Kidney (tissue), 14 donors: ENCODE results near the gene FERMT1. TPM values are rescaled to one million over a fixed set of nuclear protein-coding genes. Genes with fewer than 3 reads are reported as not detected.
A peak's percentile ranks its signal among the peaks of the same experiment; 100 is the strongest.

Experiments
- DNase-seq, 5 donors: peaks; one replicate each; pipeline ENCODE4 v3.0.0-alpha.2; 2013 to 2020
- FAIRE-seq: peaks from 2 replicates; lab custom pipeline; 2012; peaks lifted over from hg19 to GRCh38; lab: Jason Lieb, UNC
- H3K27ac ChIP-seq, 2 donors: one replicate each; pipeline ENCODE4 v1.7.0; 2013; ENCODE audit warnings: low read depth in 2 of 2, low read length in 2 of 2, inconsistent platforms in 1 of 2
- H3K27me3 ChIP-seq: one replicate; pipeline ENCODE4 v1.7.1; 2013; ENCODE audit warnings: low read length, inconsistent platforms; ENCODE audit not compliant: control insufficient read depth, insufficient read depth
- H3K36me3 ChIP-seq, 3 donors: one replicate each; pipeline versions ENCODE4 v1.7.0 to v1.7.1; 2013; ENCODE audit warnings: low read length in 3 of 3, control low read depth in 1 of 3, inconsistent platforms in 1 of 3; ENCODE audit not compliant: insufficient read depth in 3 of 3, control insufficient read depth in 2 of 3
- H3K4me1 ChIP-seq, 3 donors: one replicate each; pipeline versions ENCODE4 v1.7.0 to v1.7.1; 2013; ENCODE audit warnings: low read length in 3 of 3, inconsistent platforms in 1 of 3, low read depth in 1 of 3; ENCODE audit not compliant: control insufficient read depth in 2 of 3, insufficient read depth in 2 of 3
- H3K4me3 ChIP-seq, 3 donors: one replicate each; pipeline versions ENCODE4 v1.7.0 to v1.8.1; 2013; ENCODE audit warnings: low read length in 3 of 3, control low read depth in 1 of 3, inconsistent platforms in 1 of 3
- H3K9ac ChIP-seq, 3 donors: one replicate each; pipeline versions ENCODE4 v1.7.0 to v1.7.1; 2013; ENCODE audit warnings: low read length in 3 of 3, control low read depth in 1 of 3, inconsistent platforms in 1 of 3
- H3K9me3 ChIP-seq, 3 donors: one replicate each; pipeline versions ENCODE4 v1.7.0 to v1.7.1; 2013; ENCODE audit warnings: low read length in 3 of 3, control low read depth in 1 of 3, inconsistent platforms in 1 of 3; ENCODE audit not compliant: control insufficient read depth in 2 of 3, insufficient read depth in 1 of 3
- CTCF ChIP-seq: IDR thresholded peaks from 3 replicates; pipeline ENCODE4 v1.5.1; 2012; ENCODE audit warnings: mild to moderate bottlenecking, moderate library complexity, borderline replicate concordance; ENCODE audit not compliant: insufficient read depth; ENCODE audit errors: extremely low read depth
- intact Hi-C: fragments of 100-400 bp; cut with DNase I; formaldehyde crosslinking; loops from one replicate; pipeline ENCODE4 v1.11.1; 2022
- polyA plus RNA-seq: library from polyadenylated mRNA; stranded (reverse); fragments of 350-450 nt; fragmentation: Illumina TruSeq; extraction: RNeasy Lipid Tissue Mini Kit (QIAGEN cat#74804); gene quantifications from one replicate; pipeline ENCODE4 v1.2.3, GENCODE V29; 2014; ENCODE audit warnings: low read depth, low replicate concordance; ENCODE audit not compliant: insufficient read depth
- total RNA-seq: library from RNA; stranded (reverse); fragmentation: NEBNext Ultra II Directional; extraction: Animal tissue kit (Norgen Biotek cat#: 25700); gene quantifications from one replicate; pipeline ENCODE4 v1.2.1, GENCODE V29; 2021
- donor health status: control.
- donor health status: control.
- donor health status: control.
- donor health status: control.
- donor health status: control.
- donor health status: DM: yes; HTN: yes; CAD: no.
- donor health status: Normal renal cell carcinoma (clear cell type).

The FERMT1 gene
- total and polyA plus RNA-seq, 2 donors from 2014 or later = 0.57 to 2.2 TPM

GRCh38 chr20:6053064-6053775 lies 69.6 kb downstream of the FERMT1 start:
- H3K27ac ChIP-seq = no peak overlapping the region
- no peak for DNase-seq
- H3K27me3 ChIP-seq = no peaks in the 10 kb centered on the region
- no peak for TF ChIP-seq CTCF
- no peaks in the 10 kb centered on the region for H3K9me3 ChIP-seq
- no peak for FAIRE-seq
- H3K9ac ChIP-seq = peak overlapping the region in 1 of 3 donors; percentile 13
- H3K4me1 ChIP-seq = peaks cover 0 to 12% (median 0%) of the 10 kb centered on the region in 3 donors
- peak overlapping the region in 1 of 3 donors; percentile 50 for H3K4me3 ChIP-seq
- H3K36me3 ChIP-seq = no peaks in the 10 kb centered on the region
- intact Hi-C loops = no loop called here

GRCh38 chr20:6051505-6051904 lies 71.3 kb downstream of the FERMT1 start:
- no peaks in the 10 kb centered on the region for H3K9me3 ChIP-seq
- FAIRE-seq (no peak), DNase-seq (peak in 2 of 5 donors; percentile 54)
- no peaks in the 10 kb centered on the region for H3K27me3 ChIP-seq
- intact Hi-C loops = no loop called here
- no peak overlapping the region for H3K27ac ChIP-seq
- TF ChIP-seq CTCF = no peak
- H3K4me1 ChIP-seq = peaks cover 0 to 12% (median 0%) of the 10 kb centered on the region in 3 donors
- peak overlapping the region in 2 of 3 donors; percentile 36 to 47 for H3K4me3 ChIP-seq
- peak overlapping the region in 1 of 3 donors; percentile 14 for H3K9ac ChIP-seq
- no peaks in the 10 kb centered on the region for H3K36me3 ChIP-seq

- no peak for TF ChIP-seq CTCF
- peaks cover 0 to 10% (median 0%) of the 10 kb centered on the region in 3 donors for H3K4me1 ChIP-seq
- H3K27me3 ChIP-seq = no peaks in the 10 kb centered on the region
- no peak overlapping the region for H3K4me3 ChIP-seq
- FAIRE-seq (no peak), DNase-seq (no peak)
- intact Hi-C loops = no loop called here
- no peak overlapping the region for H3K9ac ChIP-seq
- H3K9me3 ChIP-seq = no peaks in the 10 kb centered on the region
- H3K36me3 ChIP-seq = no peaks in the 10 kb centered on the region
- no peak overlapping the region for H3K27ac ChIP-seq
Measured at GRCh38 chr20:6048391-6048790, 74.4 kb downstream of the FERMT1 start.
